GM12873 (cell line): Measurements from ENCODE around the gene SNAP25.

Source experiments
- TF ChIP-seq, protein P1 (sequence below): IDR thresholded peaks from 2 replicates; pipeline ENCODE4 v1.5.1; 2012; ENCODE audit warnings: low read depth, mild to moderate bottlenecking, moderate library complexity, low read length, control low read depth; ENCODE audit not compliant: insufficient read depth; ENCODE audit errors: missing control alignments

The SNAP25 gene

DNA sequence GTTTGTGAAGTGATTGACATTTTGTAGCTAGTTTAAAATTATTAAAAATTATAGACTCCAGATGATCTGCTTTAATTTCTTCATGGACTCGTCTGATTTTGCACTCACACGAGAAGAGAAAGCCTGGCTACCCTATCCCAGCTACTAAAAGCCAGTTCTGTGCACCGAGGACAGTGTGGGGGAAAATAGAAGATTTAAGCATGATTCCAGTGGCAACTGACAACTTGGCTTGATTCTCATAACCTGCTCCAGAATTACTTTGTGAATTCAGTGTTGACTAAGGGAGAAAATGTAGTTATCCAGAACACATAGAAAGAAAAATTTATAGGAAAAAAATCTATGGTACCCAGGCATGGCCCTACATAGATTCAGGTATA lies 88.7 kb downstream of the SNAP25 start:
- TF ChIP-seq, protein P1, sequence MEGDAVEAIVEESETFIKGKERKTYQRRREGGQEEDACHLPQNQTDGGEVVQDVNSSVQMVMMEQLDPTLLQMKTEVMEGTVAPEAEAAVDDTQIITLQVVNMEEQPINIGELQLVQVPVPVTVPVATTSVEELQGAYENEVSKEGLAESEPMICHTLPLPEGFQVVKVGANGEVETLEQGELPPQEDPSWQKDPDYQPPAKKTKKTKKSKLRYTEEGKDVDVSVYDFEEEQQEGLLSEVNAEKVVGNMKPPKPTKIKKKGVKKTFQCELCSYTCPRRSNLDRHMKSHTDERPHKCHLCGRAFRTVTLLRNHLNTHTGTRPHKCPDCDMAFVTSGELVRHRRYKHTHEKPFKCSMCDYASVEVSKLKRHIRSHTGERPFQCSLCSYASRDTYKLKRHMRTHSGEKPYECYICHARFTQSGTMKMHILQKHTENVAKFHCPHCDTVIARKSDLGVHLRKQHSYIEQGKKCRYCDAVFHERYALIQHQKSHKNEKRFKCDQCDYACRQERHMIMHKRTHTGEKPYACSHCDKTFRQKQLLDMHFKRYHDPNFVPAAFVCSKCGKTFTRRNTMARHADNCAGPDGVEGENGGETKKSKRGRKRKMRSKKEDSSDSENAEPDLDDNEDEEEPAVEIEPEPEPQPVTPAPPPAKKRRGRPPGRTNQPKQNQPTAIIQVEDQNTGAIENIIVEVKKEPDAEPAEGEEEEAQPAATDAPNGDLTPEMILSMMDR = no peak

DNA sequence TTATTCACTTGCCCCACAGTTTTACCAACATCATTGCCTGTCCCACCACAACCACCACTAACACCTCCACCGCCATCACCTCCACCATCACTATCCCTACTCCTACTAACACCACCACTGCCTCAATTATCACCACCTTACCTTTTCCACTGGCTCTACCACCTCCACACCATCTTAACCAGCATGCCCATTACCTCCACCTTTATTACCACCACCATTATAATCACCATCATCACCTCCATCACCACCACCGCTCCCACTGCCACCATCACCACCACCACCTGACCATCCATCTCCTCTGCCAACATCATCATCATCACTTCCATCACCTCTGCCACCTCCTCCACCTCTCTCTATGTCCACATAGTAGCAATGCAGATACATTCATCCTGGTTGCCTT lies 90.0 kb downstream of the SNAP25 start:
- TF ChIP-seq, protein P1 = no peak

DNA sequence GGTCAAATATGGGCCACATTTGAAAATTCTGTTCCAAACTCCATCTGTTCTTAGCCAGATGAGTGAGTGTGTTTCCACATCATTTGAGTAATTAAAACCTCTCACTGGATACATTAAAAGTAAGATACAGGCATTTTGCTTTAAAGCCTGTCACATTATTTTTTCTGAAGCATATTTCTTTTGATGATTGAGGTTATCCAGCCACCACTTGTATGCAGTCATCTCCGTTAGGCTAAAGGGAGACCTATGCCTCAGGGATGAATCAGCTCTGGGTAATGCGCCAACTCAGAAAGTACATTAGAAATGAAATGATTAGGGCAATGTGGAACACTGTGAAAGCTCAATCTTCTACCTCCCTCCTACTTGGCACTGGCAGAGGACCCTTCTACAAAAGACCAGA lies 90.7 kb downstream of the SNAP25 start:
- TF ChIP-seq, protein P1 = no peak

DNA sequence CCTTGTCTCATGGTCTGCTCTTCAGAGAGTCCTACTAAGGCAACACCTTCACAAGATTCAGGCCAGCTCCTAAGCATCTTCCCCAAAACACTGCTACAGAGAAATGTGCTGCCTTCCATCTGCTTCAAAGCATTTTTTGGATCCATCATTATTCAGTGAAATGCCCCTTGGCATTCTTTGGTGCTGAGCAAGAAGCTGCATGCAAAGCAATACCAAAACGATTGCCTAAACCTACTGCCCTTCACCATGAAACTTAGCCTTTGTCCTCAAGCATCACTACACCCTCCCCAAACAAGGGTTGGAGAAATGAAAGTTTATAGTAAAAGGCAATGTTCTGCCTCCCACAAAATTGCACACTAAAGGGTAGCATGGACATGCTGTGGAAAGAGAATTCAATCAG lies 93.5 kb downstream of the SNAP25 start:
- TF ChIP-seq, protein P1 = no peak

DNA sequence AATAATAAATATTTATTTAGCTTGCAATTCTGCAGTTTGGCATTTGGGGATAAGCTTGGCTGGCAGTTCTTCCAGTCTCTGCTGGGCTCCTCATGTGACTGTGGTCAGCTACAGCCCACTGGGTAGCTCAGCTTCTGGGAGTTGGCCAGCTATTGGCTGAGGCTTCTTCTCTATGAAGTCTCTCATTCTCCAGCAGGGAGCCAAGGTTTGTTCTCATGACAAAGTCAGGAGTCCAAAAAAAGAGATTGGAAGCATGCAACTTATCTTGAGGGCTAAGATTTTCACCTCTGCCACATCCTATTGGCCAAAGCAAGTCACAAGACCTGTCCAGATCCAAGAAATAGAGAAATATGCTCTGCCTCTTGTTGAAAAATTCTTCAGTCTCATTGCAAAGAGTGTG lies 94.6 kb downstream of the SNAP25 start:
- TF ChIP-seq, protein P1 = no peak

DNA sequence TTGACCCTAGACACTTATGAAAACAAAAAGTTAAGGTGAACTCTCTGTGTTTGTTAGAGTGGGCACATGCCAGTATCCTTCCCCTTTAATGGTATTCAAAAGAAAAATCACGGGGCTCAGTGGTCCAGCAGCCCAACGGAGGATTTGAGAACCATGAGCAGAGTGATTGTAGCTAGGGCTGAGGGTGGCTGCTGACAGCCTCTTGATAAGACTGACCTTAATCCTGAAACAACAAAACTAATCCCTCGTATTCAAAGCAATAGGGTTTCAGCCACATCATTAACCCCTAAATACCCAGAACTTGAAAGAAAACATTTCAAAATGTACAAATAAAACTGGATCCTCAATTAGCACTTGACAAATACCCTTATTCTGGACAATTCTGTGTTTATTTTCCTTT lies 95.1 kb downstream of the SNAP25 start:
- TF ChIP-seq, protein P1 = no peak

DNA sequence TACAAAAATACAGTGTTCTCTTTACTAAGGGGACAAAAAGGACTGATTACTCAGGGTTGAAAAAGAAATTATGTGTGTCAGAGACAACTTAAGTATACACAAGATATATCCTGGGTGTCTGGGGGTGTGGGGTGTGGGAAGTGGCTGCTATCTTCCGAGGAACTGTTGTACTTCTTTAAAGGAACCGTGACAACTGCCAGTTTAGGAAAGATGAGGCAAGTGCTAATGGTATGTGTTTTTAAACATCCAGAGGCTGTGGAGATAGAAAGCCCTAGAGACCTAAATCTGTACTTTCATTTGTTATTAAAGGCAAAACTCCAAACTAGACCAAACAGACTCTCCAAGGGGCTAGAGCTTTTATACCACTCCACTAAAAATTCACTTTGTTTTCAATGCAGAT lies 95.6 kb downstream of the SNAP25 start:
- TF ChIP-seq, protein P1 = no peak
